ENCODE data around the gene CDON.

- TF ChIP-seq CTCF (IDR thresholded peaks at IDR 0.05), result no peak
- no peak for TF ChIP-seq EZH2 (IDR thresholded peaks at IDR 0.05)
- no peak for TF ChIP-seq EZH2phosphoT487 (IDR thresholded peaks at IDR 0.05)
Measured at GRCh38 chr11:125998267-125998666, 64.4 kb downstream of the CDON start.
